H1 (cell line): ENCODE results near the gene SEZ6L.

ENCODE experiments used
- EP300 ChIP-seq, 2 experiments: IDR thresholded peaks; 1 replicate in 1 of 2; 2 replicates in 1 of 2; pipeline ENCODE4 v1.6.1; 2011 to 2012; ENCODE audit warnings: low read depth in 2 of 2, low read length in 2 of 2, mild to moderate bottlenecking in 2 of 2, borderline replicate concordance in 1 of 2, inconsistent platforms in 1 of 2, moderate library complexity in 1 of 2
- POLR2A ChIP-seq, 2 experiments: IDR thresholded peaks; 1 replicate in 1 of 2; 2 replicates in 1 of 2; pipeline ENCODE4 v1.6.1; 2011; ENCODE audit warnings: low read depth in 2 of 2, low read length in 2 of 2, mild to moderate bottlenecking in 2 of 2; ENCODE audit errors: control extremely low read depth in 1 of 2
- TF ChIP-seq, protein P1 (sequence below): IDR thresholded peaks from 2 replicates; pipeline ENCODE4 v1.6.1; 2011; ENCODE audit warnings: low read length, improper control_type of control experiment

DNA sequence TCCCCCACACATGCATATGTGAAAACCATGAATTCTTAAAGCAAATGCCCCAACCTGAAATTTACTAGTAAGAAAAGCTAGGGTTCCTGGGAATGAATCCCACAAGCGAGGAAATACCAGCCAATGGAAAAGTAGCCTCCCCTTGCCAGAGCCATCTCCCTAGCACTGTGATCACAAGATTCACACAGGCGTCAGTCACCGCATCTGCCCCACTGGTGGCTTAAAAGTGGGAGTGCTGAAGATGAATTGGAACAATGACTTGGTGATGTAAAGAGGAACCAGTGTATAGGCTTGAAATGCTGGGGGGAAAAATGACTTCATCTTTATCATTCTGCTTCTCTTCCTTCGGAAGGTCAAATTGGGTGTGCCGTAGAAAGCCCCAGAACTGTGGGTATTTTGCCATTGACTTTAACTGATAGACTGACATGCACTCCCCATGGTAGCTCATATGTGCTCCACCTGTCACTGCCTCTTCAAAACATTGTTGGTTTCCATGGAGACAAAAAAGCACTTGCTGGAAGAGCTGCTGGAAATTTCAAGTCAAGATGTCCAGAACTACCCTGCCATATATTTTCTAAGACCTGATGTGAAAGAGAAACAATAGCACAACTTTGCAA, 240.6 kb downstream of the SEZ6L start:
- TF ChIP-seq, protein P1, sequence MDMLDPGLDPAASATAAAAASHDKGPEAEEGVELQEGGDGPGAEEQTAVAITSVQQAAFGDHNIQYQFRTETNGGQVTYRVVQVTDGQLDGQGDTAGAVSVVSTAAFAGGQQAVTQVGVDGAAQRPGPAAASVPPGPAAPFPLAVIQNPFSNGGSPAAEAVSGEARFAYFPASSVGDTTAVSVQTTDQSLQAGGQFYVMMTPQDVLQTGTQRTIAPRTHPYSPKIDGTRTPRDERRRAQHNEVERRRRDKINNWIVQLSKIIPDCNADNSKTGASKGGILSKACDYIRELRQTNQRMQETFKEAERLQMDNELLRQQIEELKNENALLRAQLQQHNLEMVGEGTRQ, result no peak
- TF ChIP-seq EP300 (IDR thresholded peaks at IDR 0.05; ENCODE audit: borderline replicate concordance in 1 of 2, low read depth in 2 of 2, low read length in 2 of 2) (no peak), POLR2A (IDR thresholded peaks at IDR 0.05; ENCODE audit: control extremely low read depth in 1 of 2, low read depth in 2 of 2, low read length in 2 of 2) (no peak)
